Epithelial cell of esophagus (primary cell): Measurements from ENCODE around the gene CNNM4.

Experiments used
- DNase-seq: peaks from one replicate; pipeline ENCODE4 v3.0.0; 2010; ENCODE audit warnings: low read depth
- H3K4me3 ChIP-seq: 2 replicates; pipeline ENCODE4 v1.5.1; 2011; ENCODE audit warnings: mild to moderate bottlenecking, low read length, control low read depth
- TF ChIP-seq, protein P1 (sequence below): IDR thresholded peaks from 2 replicates; pipeline ENCODE4 v1.5.1; 2011; ENCODE audit warnings: low read depth, mild to moderate bottlenecking, low read length, control low read depth, inconsistent platforms; ENCODE audit not compliant: insufficient read depth; ENCODE audit errors: missing control alignments

CNNM4 gene

DNA sequence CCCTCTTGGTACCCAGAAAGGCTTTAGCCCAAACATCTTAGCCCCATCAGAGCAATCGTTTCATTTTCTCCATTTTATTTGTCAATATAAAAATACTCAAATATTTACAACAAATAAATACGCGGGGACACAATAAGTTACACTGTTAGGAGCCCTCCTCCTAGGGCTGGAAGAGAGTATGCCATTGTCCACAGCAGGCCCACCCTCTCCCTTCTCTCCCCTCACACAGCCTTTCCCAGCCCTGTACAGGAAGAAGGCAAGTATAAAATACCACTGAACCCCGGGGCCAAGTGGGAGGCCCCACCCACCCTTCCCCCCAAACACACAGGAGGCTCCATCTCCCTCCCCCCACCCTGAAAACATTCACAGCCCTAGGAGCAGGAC, 99.0 kb downstream of the CNNM4 start:
- no peak for DNase-seq
- TF ChIP-seq, protein P1, sequence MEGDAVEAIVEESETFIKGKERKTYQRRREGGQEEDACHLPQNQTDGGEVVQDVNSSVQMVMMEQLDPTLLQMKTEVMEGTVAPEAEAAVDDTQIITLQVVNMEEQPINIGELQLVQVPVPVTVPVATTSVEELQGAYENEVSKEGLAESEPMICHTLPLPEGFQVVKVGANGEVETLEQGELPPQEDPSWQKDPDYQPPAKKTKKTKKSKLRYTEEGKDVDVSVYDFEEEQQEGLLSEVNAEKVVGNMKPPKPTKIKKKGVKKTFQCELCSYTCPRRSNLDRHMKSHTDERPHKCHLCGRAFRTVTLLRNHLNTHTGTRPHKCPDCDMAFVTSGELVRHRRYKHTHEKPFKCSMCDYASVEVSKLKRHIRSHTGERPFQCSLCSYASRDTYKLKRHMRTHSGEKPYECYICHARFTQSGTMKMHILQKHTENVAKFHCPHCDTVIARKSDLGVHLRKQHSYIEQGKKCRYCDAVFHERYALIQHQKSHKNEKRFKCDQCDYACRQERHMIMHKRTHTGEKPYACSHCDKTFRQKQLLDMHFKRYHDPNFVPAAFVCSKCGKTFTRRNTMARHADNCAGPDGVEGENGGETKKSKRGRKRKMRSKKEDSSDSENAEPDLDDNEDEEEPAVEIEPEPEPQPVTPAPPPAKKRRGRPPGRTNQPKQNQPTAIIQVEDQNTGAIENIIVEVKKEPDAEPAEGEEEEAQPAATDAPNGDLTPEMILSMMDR = no peak
- no peak overlapping the region for H3K4me3 ChIP-seq

DNA sequence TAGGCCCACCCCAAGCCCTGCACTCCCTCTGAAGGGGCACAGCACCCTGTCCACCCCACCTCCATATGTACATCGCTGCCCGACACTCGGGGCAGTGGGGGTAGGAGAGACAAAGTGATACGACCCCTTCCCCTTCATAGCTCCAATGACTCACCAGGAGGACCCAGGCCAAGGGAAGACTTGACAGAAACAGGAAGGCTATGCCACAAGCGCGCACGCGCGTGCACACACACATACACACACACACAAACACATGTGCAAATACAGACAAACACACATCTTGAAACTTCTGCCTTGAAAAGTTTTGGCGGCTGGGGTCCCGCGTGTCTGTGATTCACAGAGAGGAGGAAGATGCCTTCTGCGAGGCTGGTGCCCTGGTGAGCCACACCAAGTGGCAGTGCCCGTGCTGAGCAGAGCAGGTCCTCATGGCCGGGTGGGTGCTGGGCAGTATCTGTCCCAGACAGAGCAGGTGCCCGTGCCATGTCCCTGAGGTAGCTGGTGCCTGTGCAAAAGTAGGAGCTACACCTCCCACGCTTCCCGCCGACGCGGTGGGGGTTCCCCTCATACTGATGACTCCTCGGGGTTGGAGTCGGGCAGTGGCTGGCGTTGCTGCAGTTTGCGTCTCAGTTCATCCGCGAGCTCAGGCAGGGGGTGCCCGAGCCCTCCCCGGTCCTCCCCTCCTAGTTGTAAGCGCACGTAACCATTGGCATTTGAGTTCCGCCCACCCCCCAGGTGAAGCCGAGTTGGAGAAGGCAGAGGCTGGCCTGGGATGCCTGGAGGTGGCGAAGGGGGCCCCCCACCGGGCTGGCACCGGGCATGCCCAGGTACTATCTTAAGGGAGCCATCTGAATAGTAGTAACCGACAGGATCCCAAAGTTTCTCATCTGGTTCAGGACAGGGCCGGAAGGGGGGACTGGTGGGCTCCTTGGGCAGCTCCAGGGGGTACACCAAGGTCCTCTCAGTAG, 99.6 kb downstream of the CNNM4 start:
- no peak for DNase-seq
- H3K4me3 ChIP-seq = no peak overlapping the region
- TF ChIP-seq, protein P1 = no peak

DNA sequence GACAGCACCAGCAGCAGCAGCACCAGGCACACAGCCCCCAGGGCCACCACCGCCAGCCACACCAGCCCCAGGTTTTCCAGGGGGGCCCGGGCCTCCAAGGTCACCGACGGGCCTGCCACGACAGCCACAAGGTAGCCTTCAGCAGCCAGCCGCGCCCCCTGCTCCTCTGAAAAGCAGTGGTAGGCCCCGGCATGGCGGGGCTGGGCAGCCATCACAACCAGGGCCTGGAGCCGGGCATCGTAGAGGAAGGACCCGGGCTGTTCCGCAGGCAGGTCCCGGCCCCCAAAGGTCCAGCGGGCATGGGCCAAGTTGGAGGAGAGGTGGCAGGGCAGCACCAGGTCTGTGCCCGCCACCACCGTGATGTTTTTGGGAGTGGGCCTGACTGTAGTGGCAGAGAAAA, 100.4 kb downstream of the CNNM4 start:
- H3K4me3 ChIP-seq = no peak overlapping the region
- DNase-seq = no peak
- TF ChIP-seq, protein P1 = no peak
